ENCODE measurements around the gene PPP2R5D.

The PPP2R5D gene

DNA sequence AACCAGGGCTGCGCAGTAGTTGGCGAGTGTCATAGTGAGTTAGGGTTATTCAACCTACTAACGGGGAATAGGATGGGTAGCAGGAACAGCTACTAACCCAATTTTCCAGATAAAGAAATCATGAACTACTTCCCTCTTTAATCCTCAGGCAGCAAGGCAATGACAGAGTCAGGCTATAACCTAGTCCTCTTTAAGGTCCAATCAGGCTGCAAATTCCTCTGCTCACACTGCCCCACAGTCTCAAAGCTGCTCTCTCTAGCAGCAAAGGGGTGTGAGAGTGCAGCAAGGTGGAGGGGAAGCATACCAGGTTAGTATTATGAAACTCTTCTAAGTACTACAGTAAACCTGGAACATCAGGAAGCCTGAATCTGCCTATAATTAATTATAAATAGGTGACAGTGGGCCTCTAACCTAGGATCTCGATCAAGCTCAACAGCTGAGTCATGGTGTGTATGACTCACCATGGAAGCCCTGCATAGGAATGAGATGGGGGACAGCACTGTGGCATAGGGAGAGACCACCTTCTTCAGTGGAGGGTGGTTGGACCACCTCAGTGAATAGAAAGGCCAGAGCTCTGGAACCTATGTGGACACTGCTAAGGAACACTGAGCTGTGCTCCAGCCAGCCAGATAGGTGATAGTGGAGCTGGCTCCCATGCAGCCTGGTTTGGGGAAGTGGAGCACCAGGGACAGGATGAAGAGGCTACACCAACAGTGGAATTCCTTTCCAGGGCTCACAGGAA, 13.3 kb upstream of the PPP2R5D start:
- peak; percentile 19 for DNase-seq (ENCODE audit: low read depth)
- no peak overlapping the region for H3K4me3 ChIP-seq (ENCODE audit: low read depth, low read length)
- TF ChIP-seq, protein P1, sequence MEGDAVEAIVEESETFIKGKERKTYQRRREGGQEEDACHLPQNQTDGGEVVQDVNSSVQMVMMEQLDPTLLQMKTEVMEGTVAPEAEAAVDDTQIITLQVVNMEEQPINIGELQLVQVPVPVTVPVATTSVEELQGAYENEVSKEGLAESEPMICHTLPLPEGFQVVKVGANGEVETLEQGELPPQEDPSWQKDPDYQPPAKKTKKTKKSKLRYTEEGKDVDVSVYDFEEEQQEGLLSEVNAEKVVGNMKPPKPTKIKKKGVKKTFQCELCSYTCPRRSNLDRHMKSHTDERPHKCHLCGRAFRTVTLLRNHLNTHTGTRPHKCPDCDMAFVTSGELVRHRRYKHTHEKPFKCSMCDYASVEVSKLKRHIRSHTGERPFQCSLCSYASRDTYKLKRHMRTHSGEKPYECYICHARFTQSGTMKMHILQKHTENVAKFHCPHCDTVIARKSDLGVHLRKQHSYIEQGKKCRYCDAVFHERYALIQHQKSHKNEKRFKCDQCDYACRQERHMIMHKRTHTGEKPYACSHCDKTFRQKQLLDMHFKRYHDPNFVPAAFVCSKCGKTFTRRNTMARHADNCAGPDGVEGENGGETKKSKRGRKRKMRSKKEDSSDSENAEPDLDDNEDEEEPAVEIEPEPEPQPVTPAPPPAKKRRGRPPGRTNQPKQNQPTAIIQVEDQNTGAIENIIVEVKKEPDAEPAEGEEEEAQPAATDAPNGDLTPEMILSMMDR (conservative IDR thresholded peaks at IDR 0.05; ENCODE audit: low read depth, low read length), result no peak

DNA sequence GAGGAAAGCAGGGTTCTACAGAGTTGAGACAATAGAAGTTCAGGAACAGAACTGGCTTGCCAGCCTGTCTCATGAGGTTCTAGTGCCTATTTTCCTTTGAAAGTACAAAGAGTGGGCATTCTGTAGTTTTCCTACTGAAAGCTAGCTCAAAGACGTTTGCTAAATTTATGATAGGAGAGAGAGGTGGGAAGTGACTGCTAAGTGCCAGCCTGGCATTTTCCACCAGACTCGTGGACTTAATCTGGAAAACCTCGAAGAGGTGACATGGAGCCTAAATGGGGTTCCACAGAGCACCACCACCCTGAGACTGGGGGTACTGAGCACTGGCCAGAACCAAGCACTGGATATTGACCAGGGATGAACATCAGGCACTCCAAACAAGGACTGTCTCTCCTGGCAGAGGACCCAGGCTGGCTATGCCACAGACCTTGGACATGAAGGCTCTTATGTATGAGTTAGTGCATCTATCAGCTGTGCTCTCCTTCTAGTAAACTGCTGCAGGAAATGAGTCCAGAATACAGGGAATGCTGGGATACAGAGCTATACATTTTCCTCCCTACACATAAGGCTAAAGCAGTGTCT, 12.5 kb upstream of the PPP2R5D start:
- H3K4me3 ChIP-seq (ENCODE audit: low read depth, low read length), result no peak overlapping the region
- no peak for DNase-seq (ENCODE audit: low read depth)
- TF ChIP-seq, protein P1 (conservative IDR thresholded peaks at IDR 0.05; ENCODE audit: low read depth, low read length), result no peak

DNA sequence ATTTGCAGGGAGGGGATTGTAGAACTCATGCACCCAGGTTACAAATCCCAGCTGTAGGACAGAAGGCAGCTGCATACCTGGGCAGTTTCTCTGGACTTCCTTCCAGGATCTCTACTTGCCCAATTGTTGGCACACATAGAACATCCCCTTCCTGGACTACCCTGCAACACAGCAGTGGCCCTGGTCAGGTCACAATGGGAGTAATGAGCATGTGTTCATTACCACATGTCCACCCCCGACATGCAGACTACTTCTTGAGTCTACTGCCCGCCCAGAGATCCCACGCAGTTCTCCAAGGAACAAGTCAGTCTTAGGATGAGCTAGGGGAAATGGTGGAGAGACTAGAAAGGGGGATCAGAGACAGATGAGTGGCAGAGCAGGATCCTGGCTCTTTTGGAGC, 10.4 kb upstream of the PPP2R5D start:
- DNase-seq (ENCODE audit: low read depth), result no peak

DNA sequence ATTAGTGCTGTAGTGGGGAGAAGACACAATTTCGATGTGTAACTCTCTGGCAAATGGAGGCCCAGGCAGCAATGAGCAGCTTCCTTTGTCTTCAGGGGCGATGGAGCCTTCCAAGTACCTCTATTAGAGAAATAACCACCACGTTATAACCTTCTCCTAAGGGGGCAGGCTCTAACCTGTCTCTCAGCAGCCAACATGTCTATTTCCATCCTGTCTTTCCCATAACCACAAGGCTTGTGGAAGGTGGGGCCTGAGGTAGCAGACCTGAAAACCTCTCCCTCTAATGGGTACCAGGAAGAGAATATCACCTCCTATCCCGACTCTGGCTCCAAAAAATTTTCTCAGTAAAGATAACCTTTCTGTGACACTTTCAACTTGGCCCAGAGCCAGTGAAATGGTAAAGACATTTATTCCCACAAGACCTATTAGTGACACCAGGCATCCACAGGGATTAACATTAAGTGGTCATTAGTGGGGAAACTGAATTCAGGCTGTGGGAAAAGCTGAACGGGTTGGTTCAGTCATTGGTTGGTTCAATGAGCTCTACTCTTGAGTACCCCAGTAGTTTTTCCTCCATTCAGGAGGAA, 9.4 kb upstream of the PPP2R5D start:
- TF ChIP-seq, protein P1 (conservative IDR thresholded peaks at IDR 0.05; ENCODE audit: low read depth, low read length), result no peak
- DNase-seq (ENCODE audit: low read depth), result no peak
- H3K4me3 ChIP-seq (ENCODE audit: low read depth, low read length), result no peak overlapping the region

More for the DNA sequence above, 10.4 kb upstream of the PPP2R5D start:
- TF ChIP-seq, protein P1 (conservative IDR thresholded peaks at IDR 0.05; ENCODE audit: low read depth, low read length), result no peak
- H3K4me3 ChIP-seq (ENCODE audit: low read depth, low read length), result no peak overlapping the region

DNA sequence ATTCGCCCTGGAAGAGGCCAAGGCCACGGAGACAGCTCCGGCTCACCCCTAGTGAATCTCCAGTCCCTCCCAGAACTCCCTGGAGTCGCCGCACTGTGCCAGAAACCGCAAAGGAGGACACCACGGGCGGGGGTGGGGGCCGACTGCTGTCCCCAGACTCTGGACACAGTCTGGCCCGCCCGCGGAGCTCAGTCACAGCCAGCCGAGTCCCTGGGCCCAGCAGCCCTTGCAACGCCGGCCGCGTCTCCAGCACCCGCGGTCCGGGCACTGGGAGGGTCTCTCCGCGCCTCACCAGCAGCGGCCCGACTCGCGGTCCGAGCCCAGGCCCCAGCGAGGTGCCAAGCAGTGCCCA, 5.9 kb upstream of the PPP2R5D start:
- TF ChIP-seq, protein P1 (conservative IDR thresholded peaks at IDR 0.05; ENCODE audit: low read depth, low read length), result no peak
- H3K4me3 ChIP-seq (ENCODE audit: low read depth, low read length), result peak overlapping the region; percentile 82
- peak; percentile 18 for DNase-seq (ENCODE audit: low read depth)

DNA sequence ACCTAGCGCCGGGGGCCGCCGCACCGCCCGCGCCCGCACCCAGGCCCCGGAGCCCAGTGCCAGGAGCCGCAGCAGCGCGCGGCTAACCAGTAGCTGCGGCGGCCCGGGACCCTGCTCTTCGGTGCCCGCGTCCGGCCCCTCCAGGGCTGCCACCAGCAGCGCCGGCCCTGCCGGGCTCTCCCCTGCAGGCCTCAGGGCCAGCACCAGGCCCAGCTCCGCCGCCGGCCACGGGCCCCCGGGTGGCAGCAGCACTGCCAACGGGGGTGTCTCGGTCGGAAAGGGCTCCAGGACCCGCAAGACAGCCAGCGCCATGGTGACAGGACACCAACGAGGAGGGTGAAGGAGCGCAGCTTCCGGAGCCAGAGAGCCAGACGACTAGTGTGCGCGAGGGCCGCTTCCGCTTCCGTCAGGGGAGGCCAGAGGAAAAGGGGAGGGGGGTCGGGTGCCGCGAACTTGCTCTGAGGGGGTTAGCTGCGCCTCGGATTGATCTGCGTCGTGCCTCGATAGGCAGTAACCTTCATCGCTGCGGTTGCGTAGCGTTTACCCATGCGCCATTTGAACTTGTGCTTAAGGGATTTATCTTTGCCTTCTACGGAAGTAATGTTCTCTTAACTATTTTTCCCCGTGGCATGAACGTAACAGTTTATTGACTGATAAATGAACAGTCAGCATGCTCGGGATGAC, 5.4 kb upstream of the PPP2R5D start, which contains the start of gene PEX6:
PEX6 (minus strand) TSS at position 343 of the 684 bp plus-strand sequence; CDS start at position 312, 31 bp downstream.
- TF ChIP-seq, protein P1 (conservative IDR thresholded peaks at IDR 0.05; ENCODE audit: low read depth, low read length), result no peak
- DNase-seq (ENCODE audit: low read depth), result peak; percentile 62
- H3K4me3 ChIP-seq (ENCODE audit: low read depth, low read length), result peak within 1 kb of the TSS; percentile 82
